Fibroblast of gingiva (primary cell): ENCODE measurements around the gene TFRC.
"Not testable (repeated sequence)": the region's sequence is repeated elsewhere in the genome, so short reads cannot be mapped to it uniquely, and the experiment has no call there.

Source experiments
- DNase-seq: peaks from one replicate; pipeline ENCODE4 v3.0.0-alpha.2; 2011; ENCODE audit warnings: low read depth

TFRC gene

GRCh38 chr3:196081002-196081833, 672 bp downstream of the TFRC start:
- DNase-seq = peak; percentile 19

GRCh38 chr3:196080101-196080846, 1.6 kb downstream of the TFRC start:
- DNase-seq = not testable (repeated sequence)

- DNase-seq = no peak
Measured at GRCh38 chr3:196079682-196080081, 2.2 kb downstream of the TFRC start.

- no peak for DNase-seq
Measured at GRCh38 chr3:196075013-196075412, 6.9 kb downstream of the TFRC start.

GRCh38 chr3:196073255-196073753, 8.6 kb downstream of the TFRC start:
- DNase-seq = peak; percentile 40

GRCh38 chr3:196072313-196072712, 9.6 kb downstream of the TFRC start:
- no peak for DNase-seq

- DNase-seq = not testable (repeated sequence)
Measured at GRCh38 chr3:196068812-196069211, 13.1 kb downstream of the TFRC start.

- no peak for DNase-seq
Measured at GRCh38 chr3:196067439-196067838, 14.5 kb downstream of the TFRC start.

GRCh38 chr3:196063971-196064370, 17.9 kb downstream of the TFRC start:
- DNase-seq = no peak

GRCh38 chr3:196063456-196063855, 18.4 kb downstream of the TFRC start:
- DNase-seq = peak; percentile 30

- DNase-seq = peak; percentile 40
Measured at GRCh38 chr3:196063049-196063448, 18.8 kb downstream of the TFRC start.

- DNase-seq = no peak
Measured at GRCh38 chr3:196060834-196061233, 21.1 kb downstream of the TFRC start.

- DNase-seq = no peak
Measured at GRCh38 chr3:196057760-196058331, 24.0 kb downstream of the TFRC start.

- not testable (repeated sequence) for DNase-seq
Measured at GRCh38 chr3:196056371-196056770, 25.5 kb downstream of the TFRC start.

- peak; percentile 33 for DNase-seq
Measured at GRCh38 chr3:196055683-196056270, 26.1 kb downstream of the TFRC start.

- no peak for DNase-seq
Measured at GRCh38 chr3:196055240-196055639, 26.6 kb downstream of the TFRC start.

- DNase-seq = no peak
Measured at GRCh38 chr3:196054661-196055060, 27.2 kb downstream of the TFRC start.

- no peak for DNase-seq
Measured at GRCh38 chr3:196053487-196053886, 28.4 kb downstream of the TFRC start.

- DNase-seq = no peak
Measured at GRCh38 chr3:196051282-196052076, 30.4 kb downstream of the TFRC start.

- no peak for DNase-seq
Measured at GRCh38 chr3:196050597-196050996, 31.3 kb downstream of the TFRC start.

GRCh38 chr3:196049653-196050052, 32.2 kb downstream of the TFRC start:
- DNase-seq = no peak
